K562 (cell line): ENCODE results near the gene SNX9. TPM values are rescaled to one million over a fixed set of nuclear protein-coding genes. Genes with fewer than 3 reads are reported as not detected.
A peak's percentile ranks its signal among the peaks of the same experiment; 100 is the strongest.

Source experiments
- CBFB ChIP-seq: sonication (generic); formaldehyde crosslinking; IDR thresholded peaks from 2 replicates; pipeline ENCODE4 v1.4.0; 2020; ENCODE audit warnings: mild to moderate bottlenecking, missing genetic modification reagents
- CBX5 ChIP-seq: IDR thresholded peaks from 2 replicates; pipeline ENCODE4 v1.6.1; 2014; ENCODE audit warnings: low read depth, borderline replicate concordance
- DIDO1 ChIP-seq: fragments of 450-650 bp; IDR thresholded peaks from 2 replicates; pipeline ENCODE4 v1.6.1; 2016; ENCODE audit warnings: low read depth, missing biosample characterization, missing genetic modification characterization
- E2F3 ChIP-seq: fragments of 250-450 bp; sonication (Bioruptor Pico); IDR thresholded peaks from 2 replicates; pipeline ENCODE4 v1.4.0; 2020; ENCODE audit warnings: mild to moderate bottlenecking
- FOXP4 ChIP-seq: sonication (generic); formaldehyde crosslinking; IDR thresholded peaks from 2 replicates; pipeline ENCODE4 v1.8.0; 2022; ENCODE audit warnings: mild to moderate bottlenecking, missing genetic modification reagents, borderline replicate concordance
- GABPB1 ChIP-seq: sonication (generic); formaldehyde crosslinking; IDR thresholded peaks from 2 replicates; pipeline ENCODE4 v1.8.0; 2022; ENCODE audit warnings: mild to moderate bottlenecking, missing genetic modification reagents
- GATAD2A ChIP-seq: fragments of 450-650 bp; IDR thresholded peaks from 2 replicates; pipeline ENCODE4 v1.6.1; 2017
- IRF9 ChIP-seq: fragments of 450-650 bp; IDR thresholded peaks from 2 replicates; pipeline ENCODE4 v1.6.1; 2016; ENCODE audit warnings: missing biosample characterization, missing genetic modification characterization
- MAX ChIP-seq: sonication (generic); formaldehyde crosslinking; IDR thresholded peaks from 2 replicates; pipeline ENCODE4 v1.9.0; 2022; ENCODE audit warnings: mild to moderate bottlenecking, missing genetic modification reagents
- MEIS2 ChIP-seq: fragments of 450-650 bp; IDR thresholded peaks from 2 replicates; pipeline ENCODE4 v1.6.1; 2014; ENCODE audit warnings: mild to moderate bottlenecking; ENCODE audit not compliant: partially characterized antibody
- MYC ChIP-seq, 2 experiments: fragments of 250-450 bp in 1 of 2; sonication (Bioruptor Pico) in 1 of 2; IDR thresholded peaks; 2 replicates each; pipeline versions ENCODE4 v1.5.1 to v1.6.1; 2012 to 2021; ENCODE audit warnings: low read depth in 2 of 2, borderline replicate concordance in 1 of 2, improper control_type of control experiment in 1 of 2, low read length in 1 of 2, mild to moderate bottlenecking in 1 of 2, moderate library complexity in 1 of 2
- NELFE ChIP-seq: IDR thresholded peaks from 2 replicates; pipeline ENCODE4 v1.6.1; 2011; ENCODE audit warnings: mild to moderate bottlenecking; ENCODE audit not compliant: insufficient read depth, insufficient read length
- POLR2AphosphoS5 ChIP-seq: IDR thresholded peaks from 2 replicates; pipeline ENCODE4 v1.6.1; 2011; ENCODE audit warnings: mild to moderate bottlenecking, low read depth, low read length, moderate library complexity; ENCODE audit not compliant: control insufficient read depth, insufficient read depth
- SMAD1 ChIP-seq: fragments of 150-350 bp; IDR thresholded peaks from 2 replicates; pipeline ENCODE4 v1.6.1; 2014; ENCODE audit warnings: low read length, low read depth; ENCODE audit not compliant: partially characterized antibody
- STAT5A ChIP-seq: IDR thresholded peaks from 2 replicates; pipeline ENCODE4 v1.6.1; 2012; ENCODE audit warnings: low read length, inconsistent platforms, borderline replicate concordance
- TCF7L2 ChIP-seq: fragments of 150-350 bp; IDR thresholded peaks from 2 replicates; pipeline ENCODE4 v1.6.1; 2016; ENCODE audit warnings: low read depth, mild to moderate bottlenecking, low read length, moderate library complexity
- TFAP4 ChIP-seq: sonication (generic); formaldehyde crosslinking; IDR thresholded peaks from 2 replicates; pipeline ENCODE4 v1.8.0; 2022; ENCODE audit warnings: missing genetic modification reagents, mild to moderate bottlenecking, moderate library complexity, borderline replicate concordance
- TSC22D4 ChIP-seq: fragments of 450-650 bp; IDR thresholded peaks from 2 replicates; pipeline ENCODE4 v1.6.1; 2016; ENCODE audit warnings: missing genetic modification characterization, missing biosample characterization, control low read depth
- XRCC3 ChIP-seq: fragments of 450-650 bp; IDR thresholded peaks from 2 replicates; pipeline ENCODE4 v1.6.1; 2017; ENCODE audit warnings: mild to moderate bottlenecking, moderate library complexity
- ZFP30 ChIP-seq: fragments of 250-450 bp; sonication (Bioruptor Pico); IDR thresholded peaks from 2 replicates; pipeline ENCODE4 v1.8.0; 2022; ENCODE audit warnings: moderate library complexity, mild to moderate bottlenecking, inconsistent platforms, borderline replicate concordance
- ZNF3 ChIP-seq: fragments of 250-450 bp; sonication (Bioruptor Pico); IDR thresholded peaks from 2 replicates; pipeline ENCODE4 v1.5.0; 2021; ENCODE audit warnings: mild to moderate bottlenecking, moderate library complexity
- ZNF586 ChIP-seq: fragments of 450-650 bp; formaldehyde crosslinking; conservative IDR thresholded peaks from 2 replicates; pipeline ENCODE4 v1.4.0; 2020; ENCODE audit warnings: mild to moderate bottlenecking, moderate library complexity
- ZNF668 ChIP-seq: fragments of 250-450 bp; sonication (Bioruptor Pico); IDR thresholded peaks from 2 replicates; pipeline ENCODE4 v1.8.0; 2022; ENCODE audit warnings: mild to moderate bottlenecking, inconsistent platforms
- polyA plus RNA-seq, 8 experiments: library from polyadenylated mRNA; depleted of rRNA in 4 of 8; stranded (reverse) in 5 of 8; unstranded in 3 of 8; fragments of >200 nt; fragmentation: Nextera tagmentation in 2 of 8; fragmentation: Illumina TruSeq in 1 of 8; extraction: Ambion mirVana in 2 of 8; extraction: Trizol in 1 of 8; gene quantifications; 2 replicates each; pipeline versions ENCODE4 v1.2.1 to v1.2.3, GENCODE V29; 2011 to 2014; ENCODE audit warnings: inconsistent platforms in 1 of 8, missing spikeins in 1 of 8
- total RNA-seq, 7 experiments: library from RNA; depleted of rRNA in 6 of 7; stranded (reverse); fragments of >200 nt in 6 of 7; fragmentation: Illumina TruSeq in 2 of 7; extraction: Trizol in 2 of 7; gene quantifications; 2 replicates each; pipeline versions ENCODE4 v1.2.1 to v1.2.3, GENCODE V29; 2011 to 2021; ENCODE audit warnings: low replicate concordance in 1 of 7

SNX9 gene
- total and polyA plus RNA-seq, 9 of the 15 experiments (the other 6 are each of a cell fraction or from before 2014, with no cell fraction given): 6.0 to 81.7 (median 57.1) TPM

- peak; percentile 36; the same call in 1 of the 2 replicates for TF ChIP-seq MAX (CRISPR knock-in tag)
- no peak for TF ChIP-seq ZFP30
- TF ChIP-seq SMAD1: no peak
- TF ChIP-seq CBFB (CRISPR knock-in tag): no peak
- TF ChIP-seq FOXP4 (CRISPR knock-in tag): no peak
- TF ChIP-seq ZNF668 (CRISPR knock-in tag): no peak
- no peak for TF ChIP-seq TSC22D4 (tag)
- no peak for TF ChIP-seq NELFE
- TF ChIP-seq ZNF3 (CRISPR knock-in tag): no peak
- TF ChIP-seq IRF9: no peak
- peak; percentile 26 for TF ChIP-seq MEIS2
- TF ChIP-seq STAT5A: peak; percentile 47; the same call in 1 of the 2 replicates
- no peak for TF ChIP-seq XRCC3
- peak; percentile 84 for TF ChIP-seq TFAP4 (CRISPR knock-in tag)
- no peak for TF ChIP-seq ZNF586
- TF ChIP-seq GABPB1 (CRISPR knock-in tag): peak; percentile 40; the same call in 1 of the 2 replicates
- TF ChIP-seq MYC (IDR thresholded peaks at IDR 0.05; ENCODE audit: low read depth, low read length): 0 out of 2 replicates have a peak, but pooled peaks have one; percentile 29
- no peak for TF ChIP-seq MYC (CRISPR knock-in tag; IDR thresholded peaks at IDR 0.05; ENCODE audit: borderline replicate concordance, low read depth)
- TF ChIP-seq CBX5: no peak
- TF ChIP-seq DIDO1: no peak
- TF ChIP-seq POLR2AphosphoS5: no peak
- no peak for TF ChIP-seq TCF7L2
- TF ChIP-seq E2F3 (CRISPR knock-in tag): no peak
- TF ChIP-seq GATAD2A: no peak
Observed at GRCh38 chr6:157962601-157963302, 139.7 kb downstream of the SNX9 start (continued).
